Loucy (cell line): Measurements from ENCODE around the gene PLK4.
"Not testable (repeated sequence)": the region's sequence is repeated elsewhere in the genome, so short reads cannot be mapped to it uniquely, and the experiment has no call there.

Experiments
- H2AFZ ChIP-seq: fragments of 200-600 bp; sonication (generic); 2 replicates; pipeline ENCODE4 v1.6.0; 2016; ENCODE audit warnings: antibody characterized with exemption, mild to moderate bottlenecking, low read length, moderate library complexity
- H3F3A ChIP-seq: fragments of 200-600 bp; 2 replicates; pipeline ENCODE4 v1.6.0; 2016; ENCODE audit warnings: antibody characterized with exemption, low read depth, mild to moderate bottlenecking
- H3K27me3 ChIP-seq: fragments of 200-600 bp; sonication (generic); 2 replicates; pipeline ENCODE4 v1.6.1; 2014; ENCODE audit warnings: low read length, mild to moderate bottlenecking; ENCODE audit not compliant: insufficient read depth, poor library complexity, severe bottlenecking
- H3K36me3 ChIP-seq: fragments of 200-600 bp; sonication (generic); 2 replicates; pipeline ENCODE4 v1.6.1; 2016; ENCODE audit warnings: low read length; ENCODE audit not compliant: insufficient read depth
- H3K4me1 ChIP-seq: fragments of 200-600 bp; sonication (generic); 2 replicates; pipeline ENCODE4 v1.5.1; 2014; ENCODE audit warnings: low read length, mild to moderate bottlenecking; ENCODE audit not compliant: insufficient read depth, poor library complexity, severe bottlenecking
- H3K4me2 ChIP-seq: fragments of 200-600 bp; sonication (generic); 2 replicates; pipeline ENCODE4 v1.6.0; 2014; ENCODE audit warnings: antibody characterized with exemption, low read length, low read depth, mild to moderate bottlenecking; ENCODE audit not compliant: poor library complexity, severe bottlenecking
- H3K4me3 ChIP-seq: fragments of 200-600 bp; sonication (generic); 2 replicates; pipeline ENCODE4 v1.5.1; 2014; ENCODE audit warnings: low read length, mild to moderate bottlenecking, mixed read lengths; ENCODE audit not compliant: poor library complexity, severe bottlenecking
- H3K79me2 ChIP-seq: fragments of 200-600 bp; sonication (generic); 2 replicates; pipeline ENCODE4 v1.6.1; 2014; ENCODE audit warnings: low read length; ENCODE audit not compliant: insufficient read depth
- H3K9ac ChIP-seq: fragments of 200-600 bp; sonication (generic); 2 replicates; pipeline ENCODE4 v1.6.0; 2014; ENCODE audit warnings: mild to moderate bottlenecking, low read depth, low read length, moderate library complexity; ENCODE audit not compliant: poor library complexity, severe bottlenecking
- H3K9me2 ChIP-seq: fragments of 200-600 bp; sonication (generic); replicated peaks from 2 replicates; pipeline ENCODE4 v1.6.1; 2016; ENCODE audit warnings: low read depth, low read length, mixed read lengths
- H3K9me3 ChIP-seq: fragments of 200-600 bp; sonication (generic); 2 replicates; pipeline ENCODE4 v1.6.1; 2014; ENCODE audit warnings: mild to moderate bottlenecking, antibody characterized with exemption, low read length, low read depth; ENCODE audit not compliant: insufficient read depth
- H4K20me1 ChIP-seq: fragments of 200-600 bp; sonication (generic); 2 replicates; pipeline ENCODE4 v1.6.0; 2014; ENCODE audit warnings: antibody characterized with exemption, low read length, mild to moderate bottlenecking; ENCODE audit not compliant: insufficient read depth, poor library complexity, severe bottlenecking
- EZH2phosphoT487 ChIP-seq: fragments of 200-600 bp; IDR thresholded peaks from 2 replicates; pipeline ENCODE4 v1.6.1; 2018; ENCODE audit warnings: antibody characterized with exemption, mild to moderate bottlenecking, moderate library complexity, borderline replicate concordance
- TF ChIP-seq, protein P1 (sequence below): fragments of 200-600 bp; sonication (generic); conservative IDR thresholded peaks from 2 replicates; pipeline ENCODE4 v1.5.1; 2014; ENCODE audit warnings: mild to moderate bottlenecking, antibody characterized with exemption, low read length

PLK4 gene

DNA sequence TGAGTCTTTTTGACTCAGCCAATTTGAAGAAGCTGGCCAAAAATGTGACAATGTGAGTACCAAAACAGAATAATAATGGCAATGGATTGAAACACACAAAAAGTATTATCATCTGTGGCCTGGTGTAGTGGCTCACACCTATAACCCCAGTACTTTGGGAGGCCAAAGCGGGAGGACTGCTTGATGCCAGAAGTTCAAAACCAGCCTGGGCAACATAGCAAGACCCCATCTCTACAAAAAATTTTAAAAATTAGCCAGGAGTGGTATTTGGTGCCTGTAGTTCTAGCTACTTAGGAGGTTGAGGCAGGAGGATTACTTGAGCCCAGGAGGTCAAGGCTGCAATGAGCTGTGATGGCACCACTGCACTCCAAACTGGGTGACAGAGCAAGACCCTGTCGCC, 41.5 kb downstream of the PLK4 start:
- Histone ChIP-seq H3K4me2 (no peak overlapping the region), H3K79me2 (no peaks in the 10 kb centered on the region), H3F3A (no peaks in the 10 kb centered on the region), H3K9ac (no peak overlapping the region), H3K4me1 (no peaks in the 10 kb centered on the region), H3K9me3 (no peaks in the 10 kb centered on the region), H3K27me3 (no peaks in the 10 kb centered on the region), H3K9me2 (no peaks in the 10 kb centered on the region), H3K4me3 (no peak overlapping the region), H2AFZ (no peak overlapping the region), H4K20me1 (no peaks in the 10 kb centered on the region), H3K36me3 (peaks cover 24% of the 10 kb centered on the region; the same call in 1 of the 2 replicates)
- TF ChIP-seq EZH2phosphoT487: no peak
- TF ChIP-seq, protein P1, sequence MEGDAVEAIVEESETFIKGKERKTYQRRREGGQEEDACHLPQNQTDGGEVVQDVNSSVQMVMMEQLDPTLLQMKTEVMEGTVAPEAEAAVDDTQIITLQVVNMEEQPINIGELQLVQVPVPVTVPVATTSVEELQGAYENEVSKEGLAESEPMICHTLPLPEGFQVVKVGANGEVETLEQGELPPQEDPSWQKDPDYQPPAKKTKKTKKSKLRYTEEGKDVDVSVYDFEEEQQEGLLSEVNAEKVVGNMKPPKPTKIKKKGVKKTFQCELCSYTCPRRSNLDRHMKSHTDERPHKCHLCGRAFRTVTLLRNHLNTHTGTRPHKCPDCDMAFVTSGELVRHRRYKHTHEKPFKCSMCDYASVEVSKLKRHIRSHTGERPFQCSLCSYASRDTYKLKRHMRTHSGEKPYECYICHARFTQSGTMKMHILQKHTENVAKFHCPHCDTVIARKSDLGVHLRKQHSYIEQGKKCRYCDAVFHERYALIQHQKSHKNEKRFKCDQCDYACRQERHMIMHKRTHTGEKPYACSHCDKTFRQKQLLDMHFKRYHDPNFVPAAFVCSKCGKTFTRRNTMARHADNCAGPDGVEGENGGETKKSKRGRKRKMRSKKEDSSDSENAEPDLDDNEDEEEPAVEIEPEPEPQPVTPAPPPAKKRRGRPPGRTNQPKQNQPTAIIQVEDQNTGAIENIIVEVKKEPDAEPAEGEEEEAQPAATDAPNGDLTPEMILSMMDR: no peak

- H3K9me3 ChIP-seq, H3K79me2 ChIP-seq, H3K9me2 ChIP-seq, H3K9ac ChIP-seq, H3K4me2 ChIP-seq, H3K4me1 ChIP-seq, H2AFZ ChIP-seq, H3F3A ChIP-seq, H4K20me1 ChIP-seq, H3K4me3 ChIP-seq, H3K27me3 ChIP-seq: not testable (repeated sequence)
- peaks cover 11% of the 10 kb centered on the region; the same call in 1 of the 2 replicates for H3K36me3 ChIP-seq
These were observed 45.0 kb downstream of the PLK4 start for GRCh38 chr4:127925720-127926119.

DNA sequence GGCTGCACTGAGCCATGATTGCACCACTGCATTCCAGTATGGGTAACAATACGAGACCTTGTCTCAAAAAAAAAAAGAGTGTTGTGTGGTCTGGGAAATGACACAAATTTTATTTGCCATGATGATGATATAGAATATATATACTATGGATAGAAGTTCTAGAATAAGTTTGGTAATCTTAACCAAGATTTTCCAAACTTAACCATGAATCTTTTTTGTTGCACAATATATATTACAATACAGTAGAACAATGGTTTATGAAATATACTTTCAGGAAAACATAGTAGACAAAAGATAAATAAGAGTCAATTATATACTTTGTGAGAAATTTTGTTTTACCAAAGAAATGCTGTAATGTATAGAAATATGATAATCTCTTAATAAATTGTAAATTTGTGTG, 49.5 kb downstream of the PLK4 start:
- no peak for TF ChIP-seq EZH2phosphoT487
- TF ChIP-seq, protein P1: no peak
- Histone ChIP-seq H3K9ac (no peak overlapping the region), H3K4me1 (no peaks in the 10 kb centered on the region), H3K4me2 (no peak overlapping the region), H3K9me2 (no peaks in the 10 kb centered on the region), H3K27me3 (no peaks in the 10 kb centered on the region), H4K20me1 (no peaks in the 10 kb centered on the region), H3K36me3 (no peaks in the 10 kb centered on the region), H2AFZ (no peak overlapping the region), H3K79me2 (no peaks in the 10 kb centered on the region), H3F3A (no peaks in the 10 kb centered on the region), H3K4me3 (no peak overlapping the region), H3K9me3 (no peaks in the 10 kb centered on the region)

DNA sequence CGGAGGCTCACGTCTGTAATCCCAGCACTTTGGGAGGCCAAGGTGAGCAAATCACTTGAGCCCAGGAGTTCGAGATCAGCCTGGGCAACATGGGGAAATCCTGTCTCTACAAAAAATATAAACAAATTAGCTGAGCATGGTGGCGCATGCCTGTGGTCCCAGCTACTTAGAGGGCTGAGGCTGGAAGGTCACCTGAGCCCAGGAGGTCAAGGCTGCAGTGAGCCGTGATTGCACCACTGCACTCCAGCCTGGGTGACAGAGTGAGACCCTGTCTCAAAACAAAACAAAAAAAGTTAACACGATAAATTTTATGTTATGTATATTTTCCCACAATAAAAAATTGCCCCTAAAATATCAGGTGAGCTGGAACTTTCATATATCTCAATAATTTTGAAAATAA, 51.1 kb downstream of the PLK4 start:
- not testable (repeated sequence) for H3K4me3 ChIP-seq, H3K9ac ChIP-seq, H3K36me3 ChIP-seq, H3K79me2 ChIP-seq, H3K9me2 ChIP-seq, H3K9me3 ChIP-seq, H3K4me1 ChIP-seq, H3F3A ChIP-seq, H4K20me1 ChIP-seq, H2AFZ ChIP-seq, H3K27me3 ChIP-seq, H3K4me2 ChIP-seq
